GM12878 (cell line): ENCODE measurements around the gene TMEM127. TPM values are rescaled to one million over a fixed set of nuclear protein-coding genes. Genes with fewer than 3 reads are reported as not detected.

ENCODE experiments used
- ATAC-seq: fragments of 200-7000 bp; cut with Tn5 transposase; 3 replicates; pipeline ENCODE4 v1.9.1; 2020; ENCODE audit warnings: mild to moderate bottlenecking, moderate library complexity
- BruUV-seq: library from RNA; stranded (reverse); fragments of 400-500 nt; replicated peaks from 2 replicates; lab custom pipeline; 2021; lab: Mats Ljungman, UMichigan
- CTCF ChIA-PET: fragments of 300-600 bp; sonication (Branson Sonifier 250); formaldehyde crosslinking; extraction: SDS; loops from one replicate; lab custom pipeline; 2021; ENCODE audit warnings: inconsistent platforms; lab: Yijun Ruan, JAX
- POLR2A ChIA-PET: fragments of 350-600 bp; formaldehyde crosslinking; extraction: SDS; loops from one replicate; lab custom pipeline; 2021; ENCODE audit warnings: inconsistent platforms; lab: Charles Lee
- RAD21 ChIA-PET: fragments of 300-600 bp; sonication (Branson Sonifier 250); formaldehyde crosslinking; loops from one replicate; lab custom pipeline; 2023; ENCODE audit warnings: antibody characterized with exemption; ENCODE audit not compliant: unreplicated experiment; lab: Charles Lee
- SMC1A ChIA-PET: fragments of 300-600 bp; sonication (Branson Sonifier 250); formaldehyde crosslinking; loops from one replicate; lab custom pipeline; 2023; ENCODE audit not compliant: unreplicated experiment, uncharacterized antibody; lab: Charles Lee
- DNase-seq: peaks from one replicate; pipeline ENCODE4 v3.0.0-alpha.2; 2011; ENCODE audit warnings: low read depth, low spot score
- FAIRE-seq: peaks from 3 replicates; lab custom pipeline; 2011; peaks lifted over from hg19 to GRCh38; lab: Jason Lieb, UNC
- H2AFZ ChIP-seq: 2 replicates; pipeline ENCODE4 v1.6.0; 2011; ENCODE audit warnings: low read depth, low read length, control low read depth; ENCODE audit not compliant: control insufficient read depth
- H3K27ac ChIP-seq: 2 replicates; pipeline ENCODE4 v1.5.1; 2011; ENCODE audit warnings: control low read depth; ENCODE audit not compliant: control insufficient read depth, insufficient read depth
- H3K27me3 ChIP-seq, 2 experiments: replicated peaks in 1 of 2; 2 replicates each; pipeline versions ENCODE4 v1.6.0 to v1.6.1; 2011; ENCODE audit warnings: low read length in 1 of 2; ENCODE audit not compliant: control insufficient read depth in 2 of 2, insufficient read depth in 2 of 2
- H3K36me3 ChIP-seq, 2 experiments: 2 replicates each; pipeline ENCODE4 v1.5.1; 2011; ENCODE audit warnings: low read length in 1 of 2; ENCODE audit not compliant: control insufficient read depth in 2 of 2, insufficient read depth in 2 of 2
- H3K4me1 ChIP-seq: 2 replicates; pipeline ENCODE4 v1.6.1; 2011; ENCODE audit warnings: mild to moderate bottlenecking, low read length, moderate library complexity, mixed read lengths; ENCODE audit not compliant: control insufficient read depth, insufficient read depth
- H3K4me2 ChIP-seq: 2 replicates; pipeline ENCODE4 v1.6.0; 2011; ENCODE audit warnings: control low read depth; ENCODE audit not compliant: control insufficient read depth, insufficient read depth
- H3K4me3 ChIP-seq: fragments of 200-600 bp; sonication (generic); 2 replicates; pipeline ENCODE4 v1.5.1; 2016
- H3K79me2 ChIP-seq: 2 replicates; pipeline ENCODE4 v1.6.0; 2011; ENCODE audit warnings: low read length; ENCODE audit not compliant: control insufficient read depth, insufficient read depth
- H3K9ac ChIP-seq: 2 replicates; pipeline ENCODE4 v1.8.0; 2011; ENCODE audit warnings: low read length, control low read depth, mixed read lengths; ENCODE audit not compliant: control insufficient read depth, insufficient read depth
- H3K9me3 ChIP-seq: replicated peaks from 3 replicates; pipeline ENCODE4 v1.5.1; 2011; ENCODE audit warnings: mild to moderate bottlenecking, low read length; ENCODE audit not compliant: control insufficient read depth, insufficient read depth
- H4K20me1 ChIP-seq: 2 replicates; pipeline ENCODE4 v1.6.0; 2011; ENCODE audit not compliant: control insufficient read depth, insufficient read depth
- BCL11A ChIP-seq: IDR thresholded peaks from 2 replicates; pipeline ENCODE4 v1.6.1; 2011; ENCODE audit warnings: low read depth, low read length
- BCLAF1 ChIP-seq: fragments of 450-650 bp; IDR thresholded peaks from 2 replicates; pipeline ENCODE4 v1.6.1; 2017; ENCODE audit warnings: antibody characterized with exemption, mild to moderate bottlenecking, moderate library complexity
- ESRRA ChIP-seq: IDR thresholded peaks from 2 replicates; pipeline ENCODE4 v1.6.1; 2012; ENCODE audit warnings: mild to moderate bottlenecking, low read length, improper control_type of control experiment
- ETV6 ChIP-seq, 2 experiments: fragments of 450-650 bp in 1 of 2; IDR thresholded peaks in 1 of 2; conservative IDR thresholded peaks in 1 of 2; 2 replicates each; pipeline ENCODE4 v1.6.1; 2014; ENCODE audit warnings: antibody characterized with exemption in 1 of 2, borderline replicate concordance in 1 of 2, low read depth in 1 of 2, mild to moderate bottlenecking in 1 of 2, moderate library complexity in 1 of 2
- MYC ChIP-seq: IDR thresholded peaks from 2 replicates; pipeline ENCODE4 v1.6.1; 2011; ENCODE audit warnings: mild to moderate bottlenecking, low read length, moderate library complexity, inconsistent platforms; ENCODE audit not compliant: insufficient read depth, insufficient replicate concordance, insufficient read length, severe bottlenecking
- NFYB ChIP-seq: IDR thresholded peaks from 2 replicates; pipeline ENCODE4 v1.6.1; 2011; ENCODE audit warnings: low read depth, mild to moderate bottlenecking, low read length, improper control_type of control experiment, moderate library complexity; ENCODE audit not compliant: insufficient read depth
- SREBF2 ChIP-seq: IDR thresholded peaks from 2 replicates; pipeline ENCODE4 v1.6.1; 2012; ENCODE audit warnings: mild to moderate bottlenecking, low read length
- WGBS: methylation state at CpG from one replicate; pipeline ENCODE4 v1.1.6; 2016; ENCODE audit warnings: low lambda C conversion rate; ENCODE audit not compliant: insufficient replicate concordance, insufficient coverage; ENCODE audit errors: missing lambda C conversion rate; 5-methylcytosine and 5-hydroxymethylcytosine counted together
- in situ Hi-C: fragments of 300-500 bp; cut with MboI; formaldehyde crosslinking; loops from 9 replicates; pipeline ENCODE4 v1.14.3; 2018; ENCODE audit warnings: mixed read lengths
- intact Hi-C: fragments of 100-400 bp; cut with micrococcal nuclease; formaldehyde crosslinking; loops from one replicate; pipeline ENCODE4 v1.14.2; 2022; ENCODE audit not compliant: unreplicated experiment
- polyA plus RNA-seq, 11 experiments: library from polyadenylated mRNA; depleted of rRNA in 4 of 11; unstranded in 6 of 11; stranded (reverse) in 5 of 11; fragments of >200 nt; fragmentation: Nextera tagmentation in 4 of 11; fragmentation: Illumina TruSeq in 1 of 11; extraction: Ambion mirVana in 4 of 11; extraction: Trizol in 1 of 11; gene quantifications; 1 replicate in 1 of 11; 2 replicates in 10 of 11; pipeline versions ENCODE4 v1.2.1 to v1.2.3, GENCODE V29; 2011 to 2016; ENCODE audit warnings: inconsistent platforms in 2 of 11, missing spikeins in 2 of 11, low read depth in 1 of 11
- total RNA-seq, 4 experiments: library from RNA; depleted of rRNA in 3 of 4; stranded (reverse); fragments of >200 nt in 3 of 4; fragmentation: Illumina TruSeq in 1 of 4; extraction: Trizol in 1 of 4; gene quantifications; 2 replicates each; pipeline versions ENCODE4 v1.2.1 to v1.2.3, GENCODE V29; 2013 to 2021
- TF ChIP-seq, protein P1 (sequence below): IDR thresholded peaks from 2 replicates; pipeline ENCODE4 v1.6.1; 2012; ENCODE audit warnings: low read depth, low read length, improper control_type of control experiment

Gene TMEM127
- total and polyA plus RNA-seq, 10 of the 15 experiments (the other 5 are each of a cell fraction or from before 2014, with no cell fraction given): 2.6 to 27.2 (median 17.7) TPM

- no peak for TF ChIP-seq SREBF2
- TF ChIP-seq NFYB: no peak
- no peak for TF ChIP-seq BCLAF1
- TF ChIP-seq ETV6 (conservative IDR thresholded peaks at IDR 0.05 in 1 of 2, IDR thresholded peaks at IDR 0.05 in 1 of 2; ENCODE audit: borderline replicate concordance in 1 of 2, low read depth in 1 of 2): no peak
- no peak for TF ChIP-seq ESRRA
- no peak for TF ChIP-seq MYC
- TF ChIP-seq BCL11A: no peak
- TF ChIP-seq, protein P1, sequence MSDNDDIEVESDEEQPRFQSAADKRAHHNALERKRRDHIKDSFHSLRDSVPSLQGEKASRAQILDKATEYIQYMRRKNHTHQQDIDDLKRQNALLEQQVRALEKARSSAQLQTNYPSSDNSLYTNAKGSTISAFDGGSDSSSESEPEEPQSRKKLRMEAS: no peak
- Histone ChIP-seq H3K4me2 (no peak overlapping the region), H3K27ac (no peak overlapping the region), H3K4me1 (peaks cover 27% of the 10 kb centered on the region), H3K9me3 (no peaks in the 10 kb centered on the region), H3K27me3 (no peaks in the 10 kb centered on the region), H3K79me2 (no peaks in the 10 kb centered on the region), H3K4me3 (no peak overlapping the region), H3K36me3 (no peaks in the 10 kb centered on the region), H4K20me1 (no peaks in the 10 kb centered on the region), H2AFZ (no peak overlapping the region), H3K9ac (no peak overlapping the region)
- FAIRE-seq (no peak), DNase-seq (no peak), ATAC-seq (no peak)
- no TSS peak for BruUV-seq
- in situ Hi-C loops (no loop called here), intact Hi-C loops (no loop called here)
- 96% methylated on average over 9 of the region's 9 CpGs for WGBS
- ChIA-PET CTCF (interaction anchor here (1.3 to 3.1 kb wide), 4 partner anchors 12 to 37 kb away, joined by 4 to 18 read pairs (median 8); no protein-coding TSS in a partner anchor), SMC1A (interaction anchor here (0.7 to 2.8 kb wide), 7 partner anchors 12 to 100 kb away, joined by 3 to 14 read pairs (median 4); partner anchors contain the start of gene STARD7), POLR2A (interaction anchor here (0.6 to 1.4 kb wide), 4 partner anchors 12 to 34 kb away, joined by 3 to 5 read pairs (median 3); partner anchors contain the start of gene STARD7), RAD21 (interaction anchor here (0.9 to 3.5 kb wide), 2 partner anchors 32 to 64 kb away, joined by 3 to 13 read pairs; partner anchors contain the start of gene STARD7)
These were observed 26.0 kb downstream of the TMEM127 start for GRCh38 chr2:96239745-96240264.
